SK-N-SH (cell line): ENCODE results near the gene MED26.

Experiments
- EP300 ChIP-seq, 2 experiments: IDR thresholded peaks; 2 replicates each; pipeline versions ENCODE4 v1.4.0 to v1.6.1; 2012; ENCODE audit warnings: borderline replicate concordance in 1 of 2, low read depth in 1 of 2, low read length in 1 of 2
- POLR2AphosphoS5 ChIP-seq: IDR thresholded peaks from 2 replicates; pipeline ENCODE4 v1.6.1; 2012; ENCODE audit warnings: low read depth, low read length
- TF ChIP-seq, protein P1 (sequence below): fragments of 200-600 bp; sonication (generic); IDR thresholded peaks from 2 replicates; pipeline ENCODE4 v1.6.1; 2017; ENCODE audit warnings: antibody characterized with exemption, mild to moderate bottlenecking, moderate library complexity
- TF ChIP-seq, protein P2 (sequence below): fragments of 150-350 bp; IDR thresholded peaks from 2 replicates; pipeline ENCODE4 v1.6.1; 2017; ENCODE audit warnings: antibody characterized with exemption, low read length, low read depth, borderline replicate concordance

- TF ChIP-seq, protein P1, sequence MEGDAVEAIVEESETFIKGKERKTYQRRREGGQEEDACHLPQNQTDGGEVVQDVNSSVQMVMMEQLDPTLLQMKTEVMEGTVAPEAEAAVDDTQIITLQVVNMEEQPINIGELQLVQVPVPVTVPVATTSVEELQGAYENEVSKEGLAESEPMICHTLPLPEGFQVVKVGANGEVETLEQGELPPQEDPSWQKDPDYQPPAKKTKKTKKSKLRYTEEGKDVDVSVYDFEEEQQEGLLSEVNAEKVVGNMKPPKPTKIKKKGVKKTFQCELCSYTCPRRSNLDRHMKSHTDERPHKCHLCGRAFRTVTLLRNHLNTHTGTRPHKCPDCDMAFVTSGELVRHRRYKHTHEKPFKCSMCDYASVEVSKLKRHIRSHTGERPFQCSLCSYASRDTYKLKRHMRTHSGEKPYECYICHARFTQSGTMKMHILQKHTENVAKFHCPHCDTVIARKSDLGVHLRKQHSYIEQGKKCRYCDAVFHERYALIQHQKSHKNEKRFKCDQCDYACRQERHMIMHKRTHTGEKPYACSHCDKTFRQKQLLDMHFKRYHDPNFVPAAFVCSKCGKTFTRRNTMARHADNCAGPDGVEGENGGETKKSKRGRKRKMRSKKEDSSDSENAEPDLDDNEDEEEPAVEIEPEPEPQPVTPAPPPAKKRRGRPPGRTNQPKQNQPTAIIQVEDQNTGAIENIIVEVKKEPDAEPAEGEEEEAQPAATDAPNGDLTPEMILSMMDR, result no peak
- TF ChIP-seq, protein P2, sequence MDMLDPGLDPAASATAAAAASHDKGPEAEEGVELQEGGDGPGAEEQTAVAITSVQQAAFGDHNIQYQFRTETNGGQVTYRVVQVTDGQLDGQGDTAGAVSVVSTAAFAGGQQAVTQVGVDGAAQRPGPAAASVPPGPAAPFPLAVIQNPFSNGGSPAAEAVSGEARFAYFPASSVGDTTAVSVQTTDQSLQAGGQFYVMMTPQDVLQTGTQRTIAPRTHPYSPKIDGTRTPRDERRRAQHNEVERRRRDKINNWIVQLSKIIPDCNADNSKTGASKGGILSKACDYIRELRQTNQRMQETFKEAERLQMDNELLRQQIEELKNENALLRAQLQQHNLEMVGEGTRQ, result no peak
- TF ChIP-seq EP300 (IDR thresholded peaks at IDR 0.05; ENCODE audit: borderline replicate concordance in 1 of 2, low read depth in 1 of 2, low read length in 1 of 2) (no peak), POLR2AphosphoS5 (no peak)
These were observed 48.2 kb upstream of the MED26 start for GRCh38 chr19:16676101-16676798.
